Tibial nerve (tissue), 3 donors: ENCODE data around the gene RAB5B.

Source experiments
- CTCF ChIP-seq, 5 experiments: fragments of 200-600 bp in 3 of 5; fragments of 450-650 bp in 2 of 5; sonication (generic) in 3 of 5; IDR thresholded peaks; one replicate each; pipeline ENCODE4 v1.5.1; 2016 to 2019; ENCODE audit warnings: antibody characterized with exemption in 5 of 5, mild to moderate bottlenecking in 3 of 5, moderate library complexity in 2 of 5
- POLR2A ChIP-seq, 2 donors: fragments of 450-650 bp; IDR thresholded peaks; one replicate each; pipeline ENCODE4 v1.6.1; 2017; ENCODE audit warnings: antibody characterized with exemption in 2 of 2, mild to moderate bottlenecking in 2 of 2, moderate library complexity in 2 of 2

DNA sequence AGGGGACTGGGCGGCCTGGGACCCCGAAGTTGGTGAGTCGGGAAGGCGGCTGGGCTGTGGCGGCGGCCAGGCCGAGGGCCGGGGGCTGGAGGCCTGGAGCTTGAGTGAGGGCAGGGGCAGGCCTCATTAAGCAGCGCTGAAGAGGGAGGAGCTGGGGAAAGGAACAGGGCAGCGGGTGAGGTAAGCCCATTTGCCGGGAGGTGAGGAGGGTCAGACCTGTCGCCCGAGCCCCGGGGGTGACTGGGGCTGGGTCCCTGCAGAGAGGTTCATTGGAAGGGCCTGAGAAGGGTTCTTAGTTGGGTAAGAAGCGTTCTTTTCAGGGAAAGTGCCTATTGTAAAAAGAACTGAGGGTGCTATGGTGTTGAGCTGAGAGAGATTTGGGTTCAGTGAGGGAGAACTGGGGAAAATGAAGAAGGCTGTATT, 441 bp downstream of the RAB5B start:
- no peak for TF ChIP-seq CTCF (IDR thresholded peaks at IDR 0.05)
- TF ChIP-seq POLR2A (IDR thresholded peaks at IDR 0.05): no peak
